NCI-H128 (cell line): Measurements from ENCODE around the gene DNTT.
"Not testable (repeated sequence)": the region's sequence is repeated elsewhere in the genome, so short reads cannot be mapped to it uniquely, and the experiment has no call there.

Experiments used
- DNase-seq: peaks from one replicate; lab custom pipeline; 2025; ENCODE audit not compliant: unreplicated experiment; lab: John Stamatoyannopoulos, UW

DNTT gene

DNA sequence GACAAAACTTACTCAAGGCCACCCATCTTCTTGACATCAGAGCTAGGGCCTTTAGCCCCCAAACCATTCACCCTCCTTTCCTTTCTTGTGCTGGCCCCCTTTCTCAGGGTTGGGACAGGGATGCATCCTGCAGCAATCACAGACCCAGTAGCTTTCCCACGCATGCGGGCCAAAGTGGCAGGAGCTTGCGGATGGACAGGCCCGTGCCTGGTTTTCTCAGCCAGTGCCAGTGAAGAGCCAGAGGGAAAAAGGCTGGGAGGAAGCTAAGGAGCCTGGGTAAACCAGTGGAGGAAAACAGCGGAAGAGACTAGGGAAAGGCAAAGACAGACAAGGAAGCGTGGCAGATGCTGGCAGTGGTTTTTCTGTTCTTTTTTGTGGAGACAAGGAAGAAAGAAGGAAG lies 27.8 kb upstream of the DNTT start:
- DNase-seq: no peak

DNA sequence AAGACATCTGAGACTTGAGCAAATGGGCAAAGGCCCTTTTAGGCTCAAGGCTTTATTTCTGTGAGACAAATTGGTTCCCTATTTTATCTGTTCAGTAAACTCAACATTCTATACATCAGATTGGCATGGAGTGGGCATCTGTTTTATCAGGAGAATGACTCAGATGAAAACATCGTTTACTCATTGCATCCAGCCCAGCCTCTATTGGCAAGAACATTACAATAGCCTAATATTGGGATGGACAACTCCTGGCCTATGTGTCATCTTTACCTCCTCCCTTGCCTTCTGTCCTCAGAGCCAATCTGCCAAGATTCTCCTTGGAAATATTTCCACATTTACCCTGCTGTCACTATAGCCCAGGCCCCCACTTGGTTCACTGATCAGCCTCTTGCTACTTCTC lies 27.4 kb upstream of the DNTT start:
- no peak for DNase-seq

DNA sequence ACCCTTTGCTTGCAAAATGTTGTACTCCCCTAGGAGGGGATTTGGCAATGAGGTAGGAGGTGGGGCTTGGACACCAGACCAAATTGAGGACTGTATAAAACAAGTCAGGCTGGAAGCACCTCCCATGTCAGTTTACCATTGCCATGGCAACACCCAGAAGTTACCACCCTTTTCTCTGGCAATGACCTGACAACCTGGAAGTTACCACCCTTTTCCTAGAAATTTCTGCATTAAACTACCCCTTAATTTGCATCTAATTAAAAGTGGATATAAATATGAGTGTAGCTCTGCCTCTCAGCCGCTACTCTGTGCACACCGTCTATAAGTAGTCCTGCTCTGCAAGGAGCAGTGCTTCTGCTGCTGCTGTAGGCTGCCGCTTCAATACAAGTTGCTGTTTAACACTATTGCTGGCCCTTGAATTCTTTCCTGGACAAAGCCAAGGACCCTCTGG lies 25.0 kb upstream of the DNTT start:
- DNase-seq: no peak

DNA sequence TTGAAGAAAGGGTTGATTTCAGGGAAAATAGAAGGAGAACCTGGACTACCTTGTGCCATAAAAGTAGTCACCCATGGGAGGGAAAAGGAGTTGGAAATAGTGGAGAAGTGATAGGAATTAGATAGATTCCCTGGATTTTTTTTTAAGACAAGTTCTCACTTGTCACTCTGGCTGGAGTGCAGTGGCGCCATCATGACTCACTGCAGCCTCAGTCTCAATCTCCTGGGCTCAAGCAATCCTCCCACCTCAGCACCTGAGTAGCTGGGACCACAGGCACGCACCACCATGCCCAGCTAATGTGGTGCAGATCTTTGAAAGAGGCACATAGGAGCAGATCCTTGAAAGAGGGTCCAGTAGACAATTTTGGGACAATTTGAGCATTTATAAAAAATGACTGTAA lies 23.4 kb upstream of the DNTT start:
- DNase-seq: no peak

DNA sequence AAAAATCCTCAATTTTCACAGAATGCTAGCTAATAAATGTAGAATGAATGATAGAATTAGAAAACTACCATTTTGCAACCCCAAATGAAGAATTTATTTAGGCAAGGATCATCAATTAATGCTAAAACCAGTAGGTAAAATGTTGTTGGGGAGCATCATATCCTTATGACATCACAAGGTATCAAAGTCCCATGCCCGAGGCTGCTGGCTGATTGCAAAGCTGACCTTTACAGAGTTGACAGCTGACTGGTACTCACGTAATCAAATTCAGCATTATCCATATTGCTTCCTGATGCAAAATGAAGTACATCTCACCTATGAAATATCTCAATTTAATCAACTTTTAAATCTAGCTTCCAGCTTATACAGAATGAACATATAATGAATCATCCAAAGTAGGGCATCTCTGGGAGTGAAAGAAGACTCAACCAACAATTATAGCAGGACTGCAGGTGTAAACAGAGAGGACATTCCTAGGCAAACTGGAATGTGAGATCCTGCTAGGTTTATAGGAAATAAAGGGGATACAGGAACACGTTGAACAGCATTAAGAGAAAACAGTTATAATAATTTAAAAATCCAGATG lies 22.7 kb upstream of the DNTT start:
- DNase-seq: no peak

DNA sequence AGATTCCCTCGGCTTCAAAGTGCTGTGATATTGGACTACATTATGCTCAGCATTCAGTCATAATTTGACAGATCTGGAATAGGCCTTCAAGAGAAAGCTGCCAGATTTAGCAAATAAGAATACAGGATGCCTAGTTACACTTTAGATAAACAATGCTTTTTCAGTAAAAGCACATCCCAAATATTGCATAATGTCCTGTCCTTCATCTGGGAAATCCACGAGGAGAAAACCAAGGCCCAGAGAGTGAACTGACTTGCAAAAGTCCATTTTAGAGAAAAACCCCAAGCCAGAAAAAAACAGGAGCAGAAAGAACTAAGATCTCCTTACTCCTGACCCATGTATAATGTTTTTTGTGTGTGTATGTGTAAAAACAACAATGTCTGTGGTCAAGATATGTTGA lies 20.9 kb upstream of the DNTT start:
- no peak for DNase-seq

DNA sequence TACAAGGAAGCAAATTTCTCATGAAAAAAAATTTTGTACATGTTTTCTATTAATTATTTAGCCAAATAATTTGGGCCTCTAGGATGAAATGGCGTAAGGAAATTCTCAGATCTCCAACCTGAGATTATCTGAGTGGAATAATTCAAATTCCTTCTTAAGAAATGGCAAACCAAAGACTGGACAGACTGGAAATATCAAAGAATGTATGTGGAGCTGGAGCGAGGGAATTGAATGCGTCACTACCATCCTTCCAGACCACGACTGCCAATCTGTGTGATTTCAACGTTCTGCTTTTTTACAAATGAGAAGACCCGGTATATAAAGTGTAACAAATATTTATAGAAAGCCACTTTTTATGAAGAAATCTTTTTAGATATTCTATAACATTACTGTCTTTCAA lies 20.5 kb upstream of the DNTT start:
- no peak for DNase-seq

DNA sequence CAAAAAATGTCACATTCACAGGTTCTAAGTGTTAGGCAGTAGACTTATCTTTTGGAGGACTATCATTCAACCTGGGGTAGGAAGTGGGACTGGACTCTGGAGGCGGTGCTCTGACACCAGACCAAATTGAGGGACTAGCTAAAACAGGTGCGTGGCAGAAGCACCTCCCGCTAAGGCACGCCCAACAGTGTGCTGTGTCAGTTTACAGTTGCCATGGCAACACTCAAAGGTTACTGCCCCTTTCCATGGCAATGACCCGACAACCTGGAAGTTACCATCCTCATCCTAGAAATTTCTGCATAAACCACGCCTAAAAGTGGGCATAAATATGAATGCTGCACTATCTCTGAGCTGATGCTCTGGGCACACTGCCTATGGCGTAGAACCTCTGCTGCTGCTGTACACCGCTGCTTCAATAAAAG lies 18.9 kb upstream of the DNTT start:
- DNase-seq: no peak

DNA sequence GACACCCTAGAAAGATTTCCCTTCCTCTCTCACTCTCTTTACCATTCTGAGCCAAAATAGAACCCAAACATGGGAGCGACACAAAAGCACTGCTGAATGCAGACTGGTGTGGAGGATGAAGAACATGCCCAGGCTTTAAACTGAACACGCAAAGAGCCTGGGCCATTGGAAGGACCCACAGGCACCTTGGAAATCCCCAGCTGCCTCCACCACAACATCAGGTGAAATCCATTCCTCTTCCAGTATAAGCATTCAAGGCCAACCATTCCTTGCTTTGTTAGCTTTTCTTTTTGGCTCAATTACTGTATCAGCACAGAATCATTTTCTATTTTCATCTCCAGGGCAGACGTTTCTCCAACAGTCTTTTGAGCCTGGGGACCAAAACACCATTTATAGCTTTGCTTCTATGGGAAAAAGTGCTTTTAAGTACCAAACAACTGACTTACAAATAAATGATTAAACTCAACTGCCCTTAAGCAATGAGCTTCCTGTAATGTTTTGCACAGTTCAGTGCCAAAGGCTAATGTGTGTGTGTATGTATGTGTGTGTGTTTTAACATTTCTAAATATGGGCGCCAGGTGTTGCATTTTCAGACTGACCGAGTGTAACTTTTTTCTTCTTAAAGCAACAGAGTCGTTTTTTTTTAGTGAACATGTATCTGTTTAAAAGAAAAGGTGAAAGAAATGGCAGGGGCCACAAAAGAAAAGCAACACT lies 16.7 kb upstream of the DNTT start:
- DNase-seq: no peak

DNA sequence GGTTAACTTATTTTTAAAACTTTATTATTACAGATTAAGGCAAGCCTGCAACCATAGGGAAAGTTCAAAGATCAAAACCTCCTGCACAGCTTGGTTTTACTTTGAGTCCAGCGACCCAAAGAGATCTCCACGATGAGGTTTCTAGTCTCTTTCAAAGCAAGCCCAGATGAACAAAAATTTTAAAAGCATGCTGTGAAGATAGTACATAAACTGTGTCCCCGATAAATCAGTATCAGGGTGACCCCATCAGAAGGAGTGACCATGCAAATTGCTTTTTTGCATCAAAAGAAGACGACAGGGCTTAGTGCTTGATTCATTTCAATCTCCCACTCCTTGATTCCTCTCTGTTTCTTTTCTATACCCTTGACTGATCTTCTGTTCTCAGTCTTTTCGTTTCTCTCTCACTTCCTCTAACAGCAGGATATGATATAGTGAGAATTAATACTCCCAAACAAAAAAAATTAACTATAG lies 16.0 kb upstream of the DNTT start:
- no peak for DNase-seq

DNA sequence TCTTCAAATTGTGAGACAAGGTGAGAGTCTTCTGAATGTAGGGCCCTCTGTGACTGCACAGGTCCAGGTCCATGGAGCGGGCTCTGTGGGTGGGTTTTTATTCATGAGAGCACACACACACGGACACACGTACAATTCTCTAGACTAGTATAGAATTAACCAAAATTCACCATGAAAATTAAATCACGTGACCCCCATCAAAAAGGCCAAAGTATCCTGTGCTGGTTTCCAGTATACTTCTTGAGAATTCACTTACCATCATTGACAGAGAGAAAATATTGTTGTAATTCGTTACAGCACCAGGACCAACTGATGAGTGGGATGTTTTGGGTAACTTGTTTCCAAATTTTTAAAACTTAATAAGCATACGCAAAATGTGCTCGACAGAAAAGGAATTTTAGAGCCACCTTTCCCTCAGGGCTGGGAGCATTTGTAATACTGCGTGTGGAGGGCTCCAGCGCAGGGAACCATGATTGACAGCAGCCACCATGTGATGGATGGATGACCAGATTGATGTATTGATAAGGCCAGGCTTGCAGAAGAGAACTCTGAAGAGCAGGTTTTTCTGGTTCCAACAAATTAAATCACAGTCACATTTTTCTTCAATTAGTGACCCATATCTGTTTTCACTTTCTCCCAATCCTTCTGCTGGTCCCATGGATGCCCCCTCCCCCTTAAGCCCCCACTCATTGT lies 14.9 kb upstream of the DNTT start:
- DNase-seq: no peak

DNA sequence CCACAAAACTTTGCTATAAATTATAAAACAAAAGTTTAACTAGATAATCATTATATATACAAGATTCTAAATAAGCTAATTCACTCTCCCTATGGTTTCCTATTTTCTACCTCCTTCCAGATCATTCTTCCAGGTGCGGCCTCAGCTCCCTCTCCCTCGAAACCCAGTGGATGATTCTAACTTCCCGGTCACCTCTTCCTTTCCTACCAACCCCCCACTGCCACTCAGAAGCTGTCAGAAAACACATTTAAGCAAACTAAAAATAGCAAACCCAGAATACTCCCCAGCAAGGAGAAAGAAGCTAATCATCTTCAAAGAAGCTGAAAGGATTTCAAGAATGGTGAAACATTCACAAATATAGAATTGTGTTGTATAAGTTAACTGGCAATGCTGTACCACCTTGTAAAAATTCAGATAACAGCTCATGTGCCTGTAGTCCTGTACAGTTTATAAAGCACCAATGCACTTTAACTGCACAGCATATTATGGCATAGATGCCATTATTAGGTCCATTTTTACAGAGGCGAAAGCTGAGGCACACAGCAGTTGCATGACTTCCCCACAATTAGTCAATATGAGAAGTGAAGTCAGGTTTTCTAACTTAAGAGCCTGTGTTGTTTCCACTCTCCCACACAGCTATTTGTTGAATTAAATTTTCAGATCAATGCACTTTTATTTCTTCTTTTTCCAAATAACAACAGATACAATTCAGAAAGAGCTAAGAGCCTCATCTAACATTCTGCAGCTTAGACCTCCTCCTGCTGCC lies 13.7 kb upstream of the DNTT start:
- DNase-seq: no peak

DNA sequence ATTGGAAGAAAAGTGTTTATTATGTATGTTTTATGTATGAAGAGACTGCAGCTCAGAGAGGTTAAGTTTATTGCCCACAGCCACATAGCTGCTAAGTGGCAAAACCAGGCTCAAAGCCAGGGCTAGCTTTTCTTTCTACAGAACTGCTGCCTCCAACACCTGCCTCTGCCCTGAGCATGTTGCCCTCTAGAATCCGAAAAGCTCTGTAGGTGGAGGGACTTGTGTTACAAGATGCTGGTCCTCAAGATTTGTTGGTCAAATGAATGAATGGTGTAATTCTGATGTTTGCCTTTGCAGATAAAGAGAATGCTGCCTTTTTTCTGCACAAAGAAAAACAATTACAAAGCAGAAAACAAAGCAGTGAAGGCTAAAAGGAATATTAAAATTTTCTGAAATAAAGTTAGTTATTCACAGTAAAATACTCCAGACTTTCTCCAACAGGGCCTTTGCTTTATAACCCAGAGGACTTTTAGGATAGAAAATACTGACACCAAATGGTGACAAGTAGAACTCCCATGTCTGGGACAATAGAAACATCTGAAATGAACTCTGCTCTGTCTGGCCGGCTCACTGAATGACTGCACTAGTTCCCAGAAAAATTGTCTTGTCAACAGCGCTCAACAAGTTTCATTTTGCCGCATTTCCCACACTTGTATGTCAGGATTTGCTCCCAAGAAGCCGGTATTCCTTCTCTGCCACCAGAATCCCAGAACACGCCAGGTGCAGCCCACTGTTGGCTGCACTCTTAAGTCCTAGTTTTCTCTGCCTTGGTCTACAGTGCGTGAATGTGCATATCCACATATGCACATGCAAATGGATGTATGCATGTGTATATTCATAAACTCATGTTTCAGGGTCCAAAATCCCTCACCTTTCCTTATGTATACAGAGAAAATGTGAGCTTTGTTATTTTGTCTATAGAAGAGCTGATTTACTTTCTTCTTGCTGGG lies 11.0 kb upstream of the DNTT start:
- DNase-seq: no peak

DNA sequence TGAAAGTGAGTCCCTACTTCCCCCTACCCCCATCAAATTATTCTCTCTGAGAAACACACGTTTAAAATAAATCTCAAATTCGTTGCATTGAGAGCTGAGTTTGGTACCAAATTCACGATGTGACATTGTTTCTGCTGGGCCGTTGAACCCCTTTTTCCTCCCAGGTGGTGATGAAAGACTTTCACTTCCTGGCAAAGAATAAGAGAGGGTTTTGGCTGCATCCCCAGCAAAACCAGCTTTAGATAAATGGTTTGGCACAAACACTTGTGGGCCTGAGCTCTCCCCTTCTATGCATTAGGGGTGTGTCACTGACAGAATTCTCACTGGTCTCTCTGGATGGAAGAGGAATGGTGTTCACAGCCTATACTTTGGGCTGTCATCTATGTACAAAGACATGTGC lies 8.8 kb upstream of the DNTT start:
- no peak for DNase-seq

DNA sequence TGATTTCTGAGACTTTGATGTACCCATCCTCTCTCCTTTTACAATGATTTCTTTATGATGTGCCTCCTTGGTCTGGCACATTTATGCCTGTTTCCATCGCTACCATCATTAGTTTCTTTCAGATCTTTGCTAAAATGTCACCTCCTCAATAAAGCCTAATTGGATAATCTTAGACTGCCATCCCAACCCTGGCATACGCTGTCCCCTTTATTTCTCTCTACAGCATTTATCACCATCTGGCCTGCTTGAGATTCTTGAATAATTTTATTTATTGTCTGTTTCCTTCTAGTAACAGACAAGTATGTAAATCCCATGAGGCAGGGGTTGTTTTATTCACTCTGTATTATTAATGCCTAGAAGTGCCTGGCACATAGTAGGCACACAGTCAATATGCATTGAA lies 6.7 kb upstream of the DNTT start:
- no peak for DNase-seq

DNA sequence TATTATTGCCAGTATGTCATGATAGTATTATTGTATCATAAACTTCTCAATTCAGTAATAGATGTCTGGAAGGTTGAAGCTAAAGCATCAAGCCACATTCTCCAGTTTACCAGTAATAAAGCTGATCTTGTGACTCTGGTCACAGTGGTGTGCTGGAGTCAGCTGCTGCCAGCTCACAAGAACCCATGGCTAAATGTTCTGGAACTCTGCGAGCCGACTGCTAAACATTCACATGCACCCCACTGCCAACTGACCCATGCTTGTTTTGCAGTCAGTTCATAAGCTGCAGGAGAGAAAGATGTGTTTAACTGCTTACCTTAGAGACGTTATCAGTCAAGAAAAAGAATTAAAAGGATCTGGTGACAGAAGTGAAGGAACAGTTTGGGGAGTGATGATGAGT lies 5.9 kb upstream of the DNTT start:
- no peak for DNase-seq

DNA sequence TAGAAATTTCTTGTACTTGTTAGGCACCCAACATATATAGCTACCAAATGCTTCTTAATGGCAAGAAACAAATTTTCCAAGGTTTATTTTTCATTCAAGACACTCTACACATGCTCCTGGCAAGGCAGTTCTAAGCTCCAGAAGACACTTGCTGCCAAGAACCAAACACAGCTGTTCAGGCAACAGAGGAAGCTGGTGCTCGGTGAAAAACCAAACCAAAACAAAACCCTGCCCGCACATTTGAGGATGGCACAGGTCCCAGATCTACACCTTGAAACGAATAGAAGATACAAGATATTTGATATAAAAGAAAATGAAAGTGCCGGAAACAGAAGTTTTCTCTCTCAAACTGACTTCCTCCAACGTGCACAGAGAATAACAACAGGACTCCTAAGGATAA lies 4.9 kb upstream of the DNTT start:
- DNase-seq: no peak

DNA sequence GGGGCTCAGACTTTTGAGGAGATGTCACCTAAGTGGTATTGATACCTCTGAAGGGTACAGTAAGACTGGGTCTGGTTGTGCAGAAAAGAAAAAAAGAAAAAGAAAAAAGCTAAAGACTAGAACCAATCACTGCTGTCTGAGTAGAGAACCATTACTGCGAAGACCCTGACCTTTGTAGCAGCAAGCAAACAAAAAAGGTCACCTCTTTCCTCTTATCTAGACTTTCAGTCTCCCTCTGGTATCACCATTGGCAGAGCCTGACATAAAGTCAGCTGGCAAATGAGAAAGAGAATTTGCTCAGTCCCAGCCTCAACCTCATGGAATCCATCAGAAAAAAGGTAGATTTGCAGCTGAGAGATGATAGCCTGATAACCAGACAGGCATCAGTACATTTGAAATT lies 2.6 kb upstream of the DNTT start:
- DNase-seq: no peak

DNA sequence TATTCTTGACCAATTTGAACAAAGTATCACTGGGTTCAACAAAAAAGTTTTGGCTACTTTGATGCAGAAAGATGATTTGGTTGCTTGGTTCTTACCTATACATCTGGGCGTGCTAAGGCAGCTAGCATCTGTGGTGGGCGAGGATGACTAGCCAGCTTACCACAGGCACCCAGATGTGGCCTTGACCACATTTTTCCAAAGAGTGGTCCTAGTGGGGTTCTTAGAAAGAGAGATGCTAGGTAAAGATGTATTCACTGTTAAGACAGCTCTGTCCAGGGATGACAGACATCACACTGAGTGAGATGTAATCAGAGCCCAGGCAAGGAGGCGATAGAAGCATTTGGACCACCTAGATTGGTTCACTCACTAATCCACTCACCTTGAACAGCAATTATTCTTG lies 785 bp downstream of the DNTT start:
- no peak for DNase-seq

DNA sequence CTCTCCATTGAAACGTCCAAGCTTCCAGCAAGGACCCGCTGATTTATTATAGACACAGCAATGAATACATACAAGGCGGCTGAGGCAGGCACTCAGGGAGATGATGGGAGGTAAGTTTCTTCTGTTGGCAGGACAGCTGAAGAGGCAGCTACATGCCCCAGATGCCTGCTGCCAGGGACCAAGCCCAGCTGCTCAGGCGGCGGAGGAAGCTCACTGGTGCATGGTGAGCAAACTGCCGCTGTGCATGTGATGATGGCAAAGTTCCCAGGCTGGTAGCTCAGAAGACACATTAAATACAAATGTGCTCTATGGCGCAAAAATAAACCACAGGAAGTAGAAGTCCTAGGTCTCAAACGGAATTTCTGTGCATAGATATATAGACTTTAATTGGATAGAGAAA lies 2.3 kb downstream of the DNTT start:
- DNase-seq: no peak

DNA sequence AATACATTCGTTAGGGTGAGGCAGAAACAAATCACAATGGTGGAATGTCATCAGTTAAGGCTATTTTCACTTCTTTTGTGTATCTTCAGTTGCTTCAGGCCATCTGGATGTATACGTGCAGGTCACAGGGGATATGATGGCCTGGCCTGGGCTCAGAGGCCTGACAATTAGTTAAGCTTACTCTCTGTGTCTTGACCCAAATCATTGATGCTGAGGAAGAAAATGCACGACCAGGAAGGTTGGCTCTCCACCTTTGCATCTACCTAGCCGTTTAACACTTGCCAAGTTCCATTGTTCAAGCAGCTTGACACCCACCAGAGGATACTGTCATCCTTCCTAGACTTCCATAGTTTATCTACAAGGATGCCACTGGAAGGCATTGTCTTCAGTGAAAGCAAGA lies 4.6 kb downstream of the DNTT start:
- DNase-seq: not testable (repeated sequence)
